H1 (cell line): ENCODE data around the gene ATF7. TPM values are rescaled to one million over a fixed set of nuclear protein-coding genes. Genes with fewer than 3 reads are reported as not detected.

Experiments used
- CTCF ChIA-PET: fragments of 300-600 bp; sonication (Branson Sonifier 250); formaldehyde crosslinking; loops from one replicate; lab custom pipeline; 2021; ENCODE audit not compliant: partially characterized antibody; lab: Charles Lee
- POLR2A ChIA-PET: fragments of 300-600 bp; sonication (Branson Sonifier 250); formaldehyde crosslinking; loops from one replicate; lab custom pipeline; 2021; ENCODE audit warnings: inconsistent platforms; ENCODE audit not compliant: partially characterized antibody; lab: Charles Lee
- DNase-seq, 2 experiments: peaks; one replicate each; pipeline versions ENCODE4 v3.0.0 to v3.0.0-alpha.2; 2010 to 2022; ENCODE audit warnings: low spot score in 2 of 2, low read depth in 1 of 2, mixed read lengths in 1 of 2
- FAIRE-seq: peaks from 2 replicates; lab custom pipeline; 2011; peaks lifted over from hg19 to GRCh38; lab: Jason Lieb, UNC
- H2AFZ ChIP-seq: 2 replicates; pipeline ENCODE4 v1.8.1; 2012; ENCODE audit warnings: low read length, inconsistent platforms
- H2AK5ac ChIP-seq: 2 replicates; pipeline ENCODE4 v1.6.1; 2013; ENCODE audit warnings: low read depth, low read length
- H2BK120ac ChIP-seq: replicated peaks from 2 replicates; pipeline ENCODE3; 2013; ENCODE audit warnings: low read depth, low read length, inconsistent platforms
- H2BK12ac ChIP-seq: 2 replicates; pipeline ENCODE4 v1.6.1; 2013; ENCODE audit warnings: low read depth, low read length
- H2BK15ac ChIP-seq: 2 replicates; pipeline ENCODE4 v1.6.1; 2013; ENCODE audit warnings: low read length
- H2BK20ac ChIP-seq: 2 replicates; pipeline ENCODE4 v1.6.1; 2013; ENCODE audit warnings: low read length
- H2BK5ac ChIP-seq: 2 replicates; pipeline ENCODE4 v1.6.1; 2013; ENCODE audit warnings: low read depth, low read length
- H3K14ac ChIP-seq: 2 replicates; pipeline ENCODE4 v1.6.1; 2013; ENCODE audit warnings: inconsistent platforms; ENCODE audit not compliant: insufficient read length
- H3K18ac ChIP-seq: 2 replicates; pipeline ENCODE4 v1.6.1; 2013; ENCODE audit warnings: low read length; ENCODE audit errors: extremely low read depth
- H3K23ac ChIP-seq: 2 replicates; pipeline ENCODE4 v1.6.1; 2013; ENCODE audit warnings: inconsistent platforms; ENCODE audit not compliant: insufficient read length
- H3K23me2 ChIP-seq: 2 replicates; pipeline ENCODE4 v1.6.1; 2013; ENCODE audit warnings: low read depth, low read length
- H3K27ac ChIP-seq: 2 replicates; pipeline ENCODE4 v1.6.1; 2011; ENCODE audit warnings: low read depth, low read length, inconsistent platforms
- H3K27me3 ChIP-seq, 4 experiments: replicated peaks in 1 of 4; 1 replicate in 1 of 4; 2 replicates in 3 of 4; pipeline versions ENCODE4 v1.6.1 to v1.8.1; 2011 to 2013; ENCODE audit warnings: low read length in 3 of 4, mild to moderate bottlenecking in 3 of 4, inconsistent platforms in 2 of 4, mixed read lengths in 2 of 4, moderate library complexity in 1 of 4; ENCODE audit not compliant: control insufficient read depth in 3 of 4, insufficient read depth in 3 of 4; ENCODE audit errors: extremely low read depth in 1 of 4
- H3K36me3 ChIP-seq, 4 experiments: 2 replicates each; pipeline versions ENCODE4 v1.6.1 to v1.8.1; 2011 to 2013; ENCODE audit warnings: mild to moderate bottlenecking in 4 of 4, low read length in 3 of 4, moderate library complexity in 2 of 4, control low read depth in 1 of 4, inconsistent platforms in 1 of 4; ENCODE audit not compliant: insufficient read depth in 4 of 4, control insufficient read depth in 2 of 4
- H3K4ac ChIP-seq: replicated peaks from 2 replicates; pipeline ENCODE3; 2013; ENCODE audit warnings: low read length, low read depth, mixed read lengths, inconsistent platforms; ENCODE audit not compliant: insufficient read length
- H3K4me1 ChIP-seq, 4 experiments: replicated peaks in 1 of 4; 1 replicate in 1 of 4; 2 replicates in 3 of 4; pipeline versions ENCODE4 v1.6.1 to v1.8.1; 2011 to 2013; ENCODE audit warnings: low read length in 3 of 4, inconsistent platforms in 2 of 4, mixed read lengths in 1 of 4; ENCODE audit not compliant: insufficient read depth in 4 of 4, control insufficient read depth in 3 of 4
- H3K4me2 ChIP-seq, 2 experiments: 2 replicates each; pipeline versions ENCODE4 v1.6.1 to v1.8.1; 2011 to 2013; ENCODE audit warnings: low read depth in 2 of 2, low read length in 2 of 2, control low read depth in 1 of 2, inconsistent platforms in 1 of 2, mild to moderate bottlenecking in 1 of 2; ENCODE audit not compliant: insufficient read depth in 1 of 2
- H3K4me3 ChIP-seq, 4 experiments: fragments of 200-600, 300-600 bp in 1 of 4; sonication (generic), shearing (Covaris generic), sonication (Bioruptor Twin) in 1 of 4; 2 replicates each; pipeline versions ENCODE4 v1.5.1 to v1.8.1; 2011 to 2016; ENCODE audit warnings: low read length in 4 of 4, low read depth in 3 of 4, control low read depth in 2 of 4, inconsistent platforms in 2 of 4, mild to moderate bottlenecking in 2 of 4, mixed read lengths in 1 of 4, moderate library complexity in 1 of 4; ENCODE audit not compliant: insufficient read depth in 2 of 4; ENCODE audit errors: extremely low read depth in 1 of 4
- H3K56ac ChIP-seq: replicated peaks from 2 replicates; pipeline ENCODE3; 2013; ENCODE audit warnings: low read depth, mild to moderate bottlenecking, mixed read lengths, low read length, inconsistent platforms; ENCODE audit not compliant: insufficient read length
- H3K79me1 ChIP-seq: 2 replicates; pipeline ENCODE4 v1.6.1; 2013; ENCODE audit warnings: low read depth, low read length, control low read depth
- H3K79me2 ChIP-seq, 2 experiments: 2 replicates each; pipeline versions ENCODE4 v1.6.1 to v1.8.1; 2012 to 2013; ENCODE audit warnings: low read length in 2 of 2, mild to moderate bottlenecking in 2 of 2, inconsistent platforms in 1 of 2; ENCODE audit not compliant: insufficient read depth in 2 of 2, control insufficient read depth in 1 of 2
- H3K9ac ChIP-seq, 4 experiments: replicated peaks in 1 of 4; 1 replicate in 1 of 4; 2 replicates in 3 of 4; pipeline versions ENCODE4 v1.6.1 to v1.8.1; 2011 to 2013; ENCODE audit warnings: low read depth in 3 of 4, low read length in 3 of 4, control low read depth in 2 of 4, mild to moderate bottlenecking in 2 of 4, moderate library complexity in 2 of 4, inconsistent platforms in 1 of 4; ENCODE audit errors: extremely low read depth in 1 of 4
- H3K9me3 ChIP-seq, 2 experiments: 2 replicates each; pipeline versions ENCODE4 v1.6.1 to v1.8.1; 2012 to 2013; ENCODE audit warnings: mild to moderate bottlenecking in 2 of 2, moderate library complexity in 2 of 2, control low read depth in 1 of 2, inconsistent platforms in 1 of 2, low read depth in 1 of 2, low read length in 1 of 2, mixed read lengths in 1 of 2; ENCODE audit not compliant: insufficient read depth in 2 of 2
- H4K20me1 ChIP-seq, 2 experiments: replicated peaks in 1 of 2; 2 replicates each; pipeline versions ENCODE3 to v1.8.1; 2011 to 2013; ENCODE audit warnings: inconsistent platforms in 2 of 2, low read length in 2 of 2, mild to moderate bottlenecking in 1 of 2; ENCODE audit not compliant: insufficient read depth in 2 of 2, control insufficient read depth in 1 of 2
- H4K5ac ChIP-seq: 2 replicates; pipeline ENCODE4 v1.6.1; 2013; ENCODE audit warnings: low read length, low read depth, mixed read lengths, inconsistent platforms; ENCODE audit not compliant: insufficient read length
- H4K8ac ChIP-seq: 2 replicates; pipeline ENCODE4 v1.8.0; 2013; ENCODE audit warnings: mild to moderate bottlenecking, moderate library complexity, low read length, inconsistent platforms; ENCODE audit not compliant: insufficient read depth; ENCODE audit errors: extremely low read depth
- H4K91ac ChIP-seq: replicated peaks from 2 replicates; pipeline ENCODE3; 2013; ENCODE audit warnings: low read length, mixed read lengths, inconsistent platforms; ENCODE audit not compliant: insufficient read length
- CBX5 ChIP-seq: fragments of 300-800, 300-1000 bp; sonication (generic); IDR thresholded peaks from 2 replicates; pipeline ENCODE4 v1.7.1; 2016; ENCODE audit warnings: antibody characterized with exemption, low read length, low read depth
- CHD1 ChIP-seq: IDR thresholded peaks from 2 replicates; pipeline ENCODE4 v1.6.1; 2012; ENCODE audit warnings: low read depth, low read length, improper control_type of control experiment
- CREB1 ChIP-seq: IDR thresholded peaks from 2 replicates; pipeline ENCODE4 v1.6.1; 2012; ENCODE audit warnings: inconsistent platforms
- HDAC6 ChIP-seq: IDR thresholded peaks from one replicate; pipeline ENCODE4 v1.7.1; 2012; ENCODE audit warnings: low read depth, mild to moderate bottlenecking, inconsistent platforms, low read length, moderate library complexity
- KDM5A ChIP-seq: fragments of 200-600 bp; IDR thresholded peaks from 2 replicates; pipeline ENCODE4 v1.7.1; 2012; ENCODE audit warnings: mild to moderate bottlenecking, low read length, inconsistent platforms, mixed read lengths
- RBBP5 ChIP-seq: IDR thresholded peaks from 2 replicates; pipeline ENCODE4 v1.7.1; 2012; ENCODE audit warnings: low read depth, mild to moderate bottlenecking, inconsistent platforms, low read length, moderate library complexity, borderline replicate concordance
- RFX5 ChIP-seq: IDR thresholded peaks from 2 replicates; pipeline ENCODE4 v1.6.1; 2011; ENCODE audit warnings: low read depth, low read length, improper control_type of control experiment, borderline replicate concordance
- RNF2 ChIP-seq: fragments of 200-900, 300-1000 bp; sonication (generic); IDR thresholded peaks from 2 replicates; pipeline ENCODE4 v1.7.1; 2016; ENCODE audit warnings: borderline replicate concordance, low read depth, mild to moderate bottlenecking, antibody characterized with exemption, low read length; ENCODE audit not compliant: poor library complexity, severe bottlenecking; ENCODE audit errors: missing control alignments
- SIX5 ChIP-seq: IDR thresholded peaks from 2 replicates; pipeline ENCODE4 v1.6.1; 2011; ENCODE audit warnings: mild to moderate bottlenecking, low read depth, low read length
- SP1 ChIP-seq: IDR thresholded peaks from 2 replicates; pipeline ENCODE4 v1.6.1; 2011; ENCODE audit warnings: low read depth, low read length
- SP2 ChIP-seq: IDR thresholded peaks from 2 replicates; pipeline ENCODE4 v1.6.1; 2012; ENCODE audit warnings: mild to moderate bottlenecking, low read length, inconsistent platforms
- TBP ChIP-seq: IDR thresholded peaks from 2 replicates; pipeline ENCODE4 v1.6.1; 2011; ENCODE audit warnings: low read depth, low read length, improper control_type of control experiment
- TCF12 ChIP-seq: IDR thresholded peaks from 2 replicates; pipeline ENCODE4 v1.6.1; 2011; ENCODE audit warnings: low read depth, mild to moderate bottlenecking, low read length
- ZNF274 ChIP-seq: IDR thresholded peaks from 2 replicates; pipeline ENCODE4 v1.7.0; 2012; ENCODE audit warnings: low read length, borderline replicate concordance; ENCODE audit errors: extremely low read depth
- WGBS, 2 experiments: shearing (Covaris generic) in 1 of 2; methylation state at CpG; one replicate each; pipeline versions ENCODE4 v1.1.6 to v1.1.7; 2013 to 2015; ENCODE audit warnings: low lambda C conversion rate in 2 of 2, mixed read lengths in 2 of 2, inconsistent platforms in 1 of 2, low coverage in 1 of 2, missing lambda C conversion rate in 1 of 2; ENCODE audit not compliant: insufficient replicate concordance in 2 of 2, insufficient coverage in 1 of 2, insufficient read length in 1 of 2; ENCODE audit errors: extremely low coverage in 1 of 2, missing lambda C conversion rate in 1 of 2; 5-methylcytosine and 5-hydroxymethylcytosine counted together
- polyA plus RNA-seq, 7 experiments: library from polyadenylated mRNA; depleted of rRNA in 3 of 7; stranded (reverse) in 5 of 7; unstranded in 2 of 7; fragments of >200 nt in 5 of 7; fragments of 200-250 nt in 2 of 7; gene quantifications; 1 replicate in 5 of 7; 2 replicates in 1 of 7; 4 replicates in 1 of 7; pipeline versions ENCODE4 v1.2.1 to v1.2.3, GENCODE V29; 2011 to 2013; ENCODE audit warnings: missing spikeins in 2 of 7, mixed read lengths in 2 of 7
- total RNA-seq: library from RNA; stranded (reverse); fragmentation: NEBNext Ultra II Directional; extraction: Animal tissue kit (Norgen Biotek cat#: 25700); gene quantifications from 2 replicates; pipeline ENCODE4 v1.2.1, GENCODE V29; 2021
- TF ChIP-seq, protein P1 (sequence below): IDR thresholded peaks from 2 replicates; pipeline ENCODE4 v1.6.1; 2011; ENCODE audit warnings: low read length, improper control_type of control experiment

The ATF7 gene
- total and polyA plus RNA-seq, 2 of the 8 experiments (the other 6 are each of a cell fraction or from before 2014, with no cell fraction given), result 10.1 to 16.6 TPM

DNA sequence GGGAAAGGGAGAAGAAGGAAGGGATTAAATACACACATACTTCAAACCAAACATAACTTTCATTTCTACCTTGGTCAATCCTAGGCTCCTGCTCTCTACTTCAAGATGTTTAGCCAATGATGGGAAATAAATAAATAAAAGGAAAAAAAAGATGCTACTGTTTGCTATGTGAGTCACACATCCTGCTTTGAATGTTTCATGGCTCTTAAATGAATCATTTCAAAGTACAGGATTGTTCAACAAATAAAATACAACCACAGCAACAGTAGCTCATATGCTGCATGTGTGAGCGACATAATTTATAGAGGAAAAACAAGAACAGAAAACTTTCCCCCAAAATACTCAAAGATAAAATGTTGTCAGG, 64.6 kb downstream of the ATF7 start:
- Histone ChIP-seq H3K4me1 (no peaks in the 10 kb centered on the region), H2BK120ac (no peak overlapping the region), H4K8ac (no peak overlapping the region), H3K36me3 (no peaks in the 10 kb centered on the region), H3K14ac (no peak overlapping the region), H3K18ac (no peak overlapping the region), H3K23me2 (no peaks in the 10 kb centered on the region), H3K9ac (no peak overlapping the region), H3K4me2 (no peak overlapping the region), H2AK5ac (no peak overlapping the region), H3K23ac (no peak overlapping the region), H4K5ac (no peak overlapping the region), H2BK15ac (no peak overlapping the region), H4K20me1 (no peaks in the 10 kb centered on the region), H3K9me3 (no peaks in the 10 kb centered on the region), H3K27me3 (no peaks in the 10 kb centered on the region), H3K4ac (no peak overlapping the region), H3K4me3 (no peak overlapping the region), H3K27ac (no peak overlapping the region), H3K79me1 (no peaks in the 10 kb centered on the region), H3K79me2 (no peaks in the 10 kb centered on the region), H3K56ac (no peak overlapping the region), H2BK20ac (no peak overlapping the region), H2BK5ac (no peak overlapping the region), H4K91ac (no peak overlapping the region), H2BK12ac (no peak overlapping the region), H2AFZ (no peak overlapping the region)
- FAIRE-seq, result no peak
- ChIA-PET CTCF (no interaction called here), POLR2A (interaction anchor here (0.6 to 1.6 kb wide), 4 partner anchors 10 to 102 kb away, joined by 3 to 4 read pairs (median 3); no protein-coding TSS in a partner anchor)
- 68% methylated on average over 1 of the region's 1 CpG; no CpG with 5 or more reads in 1 of the 2 experiments for WGBS, 2 experiments
- DNase-seq, result no peak
- no peak for TF ChIP-seq RFX5
- no peak for TF ChIP-seq TBP
- no peak for TF ChIP-seq CBX5
- no peak for TF ChIP-seq SIX5
- no peak for TF ChIP-seq SP2
- TF ChIP-seq, protein P1, sequence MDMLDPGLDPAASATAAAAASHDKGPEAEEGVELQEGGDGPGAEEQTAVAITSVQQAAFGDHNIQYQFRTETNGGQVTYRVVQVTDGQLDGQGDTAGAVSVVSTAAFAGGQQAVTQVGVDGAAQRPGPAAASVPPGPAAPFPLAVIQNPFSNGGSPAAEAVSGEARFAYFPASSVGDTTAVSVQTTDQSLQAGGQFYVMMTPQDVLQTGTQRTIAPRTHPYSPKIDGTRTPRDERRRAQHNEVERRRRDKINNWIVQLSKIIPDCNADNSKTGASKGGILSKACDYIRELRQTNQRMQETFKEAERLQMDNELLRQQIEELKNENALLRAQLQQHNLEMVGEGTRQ, result no peak
- TF ChIP-seq CREB1, result no peak
- TF ChIP-seq RBBP5, result no peak
- TF ChIP-seq HDAC6, result no peak
- no peak for TF ChIP-seq RNF2
- no peak for TF ChIP-seq SP1
- no peak for TF ChIP-seq ZNF274
- no peak for TF ChIP-seq CHD1
- TF ChIP-seq KDM5A, result no peak
- TF ChIP-seq TCF12, result no peak
